Activated CD8-positive, alpha-beta memory T cell treated with anti-CD3 and anti-CD28 coated beads, Interleukin-2, amount 50 U/mL, for 48 hours (primary cell): Measurements from ENCODE around the gene MBOAT2.

Experiments used
- DNase-seq: peaks from one replicate; pipeline ENCODE4 v3.0.0-alpha.2; 2020

Gene MBOAT2

GRCh38 chr2:9017411-9017810, 13.9 kb upstream of the MBOAT2 start:
- no peak for DNase-seq

GRCh38 chr2:9015998-9016397, 12.5 kb upstream of the MBOAT2 start:
- DNase-seq = no peak

- no peak for DNase-seq
Measured at GRCh38 chr2:9013403-9013802, 9.9 kb upstream of the MBOAT2 start.

- DNase-seq = no peak
Measured at GRCh38 chr2:9010866-9011265, 7.4 kb upstream of the MBOAT2 start.

- DNase-seq = no peak
Measured at GRCh38 chr2:9008951-9009664, 5.6 kb upstream of the MBOAT2 start.

GRCh38 chr2:9006368-9006767, 2.9 kb upstream of the MBOAT2 start:
- no peak for DNase-seq

- no peak for DNase-seq
Measured at GRCh38 chr2:9004338-9005204, 1.1 kb upstream of the MBOAT2 start.

- DNase-seq = no peak
Measured at GRCh38 chr2:9003366-9003615, 193 bp downstream of the MBOAT2 start.

- DNase-seq = peak; percentile 55
Measured at GRCh38 chr2:9002637-9003365, 683 bp downstream of the MBOAT2 start.

GRCh38 chr2:9002313-9002636, 1.2 kb downstream of the MBOAT2 start:
- no peak for DNase-seq

- no peak for DNase-seq
Measured at GRCh38 chr2:9001778-9002177, 1.7 kb downstream of the MBOAT2 start.

GRCh38 chr2:9001229-9001628, 2.3 kb downstream of the MBOAT2 start:
- no peak for DNase-seq

GRCh38 chr2:9000442-9000841, 3.0 kb downstream of the MBOAT2 start:
- no peak for DNase-seq

- no peak for DNase-seq
Measured at GRCh38 chr2:8999797-9000196, 3.7 kb downstream of the MBOAT2 start.

- DNase-seq = no peak
Measured at GRCh38 chr2:8999102-8999446, 4.4 kb downstream of the MBOAT2 start.

GRCh38 chr2:8998418-8999101, 4.9 kb downstream of the MBOAT2 start:
- no peak for DNase-seq

- DNase-seq = no peak
Measured at GRCh38 chr2:8997631-8998030, 5.9 kb downstream of the MBOAT2 start.

GRCh38 chr2:8997108-8997507, 6.4 kb downstream of the MBOAT2 start:
- no peak for DNase-seq

GRCh38 chr2:8996006-8996405, 7.5 kb downstream of the MBOAT2 start:
- DNase-seq = no peak

GRCh38 chr2:8994386-8994785, 9.1 kb downstream of the MBOAT2 start:
- DNase-seq = no peak

- no peak for DNase-seq
Measured at GRCh38 chr2:8993902-8994278, 9.6 kb downstream of the MBOAT2 start.

GRCh38 chr2:8993196-8993901, 10.1 kb downstream of the MBOAT2 start:
- no peak for DNase-seq

GRCh38 chr2:8992643-8993042, 10.8 kb downstream of the MBOAT2 start:
- DNase-seq = no peak
